Lung (tissue), 12 donors: ENCODE results near the gene SIX5. TPM values are rescaled to one million over a fixed set of nuclear protein-coding genes. Genes with fewer than 3 reads are reported as not detected.
"Not testable (repeated sequence)": the region's sequence is repeated elsewhere in the genome, so short reads cannot be mapped to it uniquely, and the experiment has no call there.

Experiments used
- ATAC-seq: fragments of 200-7000 bp; cut with Tn5 transposase; one replicate; pipeline ENCODE4 v1.9.1; 2020; ENCODE audit warnings: moderate number of reproducible peaks; ENCODE audit not compliant: insufficient read depth, low FRiP score
- DNase-seq, 3 donors: peaks; one replicate each; pipeline ENCODE4 v3.0.0-alpha.2; 2013 to 2017
- H3K27ac ChIP-seq, 2 donors: one replicate each; pipeline ENCODE4 v1.5.1; 2013; ENCODE audit warnings: mild to moderate bottlenecking in 2 of 2, moderate library complexity in 2 of 2, control low read depth in 1 of 2, inconsistent platforms in 1 of 2, low read depth in 1 of 2, low read length in 1 of 2
- H3K27me3 ChIP-seq, 3 donors: one replicate each; pipeline ENCODE4 v1.5.1; 2013; ENCODE audit warnings: low read length in 2 of 3; ENCODE audit not compliant: control insufficient read depth in 3 of 3, insufficient read depth in 3 of 3
- H3K36me3 ChIP-seq, 4 donors: one replicate each; pipeline ENCODE4 v1.5.1; 2013; ENCODE audit warnings: low read length in 4 of 4, mild to moderate bottlenecking in 1 of 4, moderate library complexity in 1 of 4; ENCODE audit not compliant: control insufficient read depth in 4 of 4, insufficient read depth in 4 of 4
- H3K4me1 ChIP-seq, 5 donors: one replicate each; pipeline ENCODE4 v1.5.1; 2013; ENCODE audit warnings: low read length in 5 of 5, mild to moderate bottlenecking in 2 of 5, moderate library complexity in 1 of 5; ENCODE audit not compliant: control insufficient read depth in 5 of 5, insufficient read depth in 5 of 5
- H3K4me3 ChIP-seq: one replicate; pipeline ENCODE4 v1.5.1; 2013; ENCODE audit warnings: mild to moderate bottlenecking, control low read depth, moderate library complexity
- H3K9ac ChIP-seq, 2 donors: one replicate each; pipeline ENCODE4 v1.5.1; 2013; ENCODE audit warnings: low read length in 2 of 2, control low read depth in 1 of 2; ENCODE audit not compliant: insufficient read depth in 1 of 2
- H3K9me3 ChIP-seq, 4 donors: one replicate each; pipeline ENCODE4 v1.5.1; 2013; ENCODE audit warnings: low read length in 3 of 4, mild to moderate bottlenecking in 1 of 4, moderate library complexity in 1 of 4; ENCODE audit not compliant: control insufficient read depth in 4 of 4, insufficient read depth in 3 of 4
- WGBS, 2 donors: extraction: QIAGEN DNeasy Blood & Tissue Kit; methylation state at CpG; one replicate each; pipeline ENCODE4 v1.1.7; 2013; 5-methylcytosine and 5-hydroxymethylcytosine counted together
- polyA plus RNA-seq, 2 donors: library from polyadenylated mRNA; stranded (reverse); fragments of 200-250 nt; gene quantifications; one replicate each; pipeline ENCODE4 v1.2.1, GENCODE V29; 2013
- total RNA-seq, 2 donors: library from RNA; depleted of rRNA in 1 of 2; stranded (reverse); fragments of >200 nt in 1 of 2; gene quantifications; one replicate each; pipeline ENCODE4 v1.2.1, GENCODE V29; 2014 to 2021
- TF ChIP-seq, protein P1 (sequence below): IDR thresholded peaks from 2 replicates; pipeline ENCODE4 v1.5.1; 2012; ENCODE audit warnings: mild to moderate bottlenecking; ENCODE audit errors: control extremely low read depth, extremely low read depth
- donor health status: control.
- donor health status: control.
- donor health status: Bipolar disorder and iron deficiency.
- donor health status: healthy.
- donor health status: DM: yes; HTN: yes; CAD: no.

Gene SIX5
- total and polyA plus RNA-seq, 4 donors, result 11.7 to 17.4 (median 13.1) TPM

DNA sequence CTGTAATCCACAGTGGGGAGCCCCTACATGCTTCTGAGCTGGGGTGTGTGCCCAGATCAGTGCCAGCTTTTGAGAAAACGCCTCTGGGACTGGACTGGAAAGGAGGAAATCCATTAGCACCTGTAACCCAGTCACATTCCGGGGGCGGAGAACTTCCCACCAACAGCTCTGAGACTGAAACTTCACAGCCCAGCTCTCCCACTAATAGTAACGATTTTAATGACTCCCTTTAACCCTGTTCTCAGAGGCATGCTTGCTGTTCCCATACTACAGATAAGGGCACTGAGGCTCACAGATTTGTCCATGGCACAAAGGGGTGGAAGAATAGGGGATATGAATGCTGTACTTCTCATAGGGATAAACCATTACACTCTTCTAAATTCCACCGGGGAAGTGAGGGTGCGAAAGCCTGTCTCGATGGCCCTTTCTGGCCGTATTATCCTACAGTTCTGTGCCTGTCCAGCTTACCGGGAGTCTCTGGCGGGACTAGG is 39.2 kb downstream of the SIX5 start:
- WGBS, 2 donors, result 7 to 15% methylated on average over 10 of the region's 10 CpGs
- ATAC-seq (no peak), DNase-seq (peak in 2 of 3 donors; percentile 12 to 13)
- H3K27me3 ChIP-seq, result no peaks in the 10 kb centered on the region
- no peaks in the 10 kb centered on the region for H3K9me3 ChIP-seq
- H3K36me3 ChIP-seq, result peaks cover 0 to 3% (median 0%) of the 10 kb centered on the region in 4 donors
- TF ChIP-seq, protein P1, sequence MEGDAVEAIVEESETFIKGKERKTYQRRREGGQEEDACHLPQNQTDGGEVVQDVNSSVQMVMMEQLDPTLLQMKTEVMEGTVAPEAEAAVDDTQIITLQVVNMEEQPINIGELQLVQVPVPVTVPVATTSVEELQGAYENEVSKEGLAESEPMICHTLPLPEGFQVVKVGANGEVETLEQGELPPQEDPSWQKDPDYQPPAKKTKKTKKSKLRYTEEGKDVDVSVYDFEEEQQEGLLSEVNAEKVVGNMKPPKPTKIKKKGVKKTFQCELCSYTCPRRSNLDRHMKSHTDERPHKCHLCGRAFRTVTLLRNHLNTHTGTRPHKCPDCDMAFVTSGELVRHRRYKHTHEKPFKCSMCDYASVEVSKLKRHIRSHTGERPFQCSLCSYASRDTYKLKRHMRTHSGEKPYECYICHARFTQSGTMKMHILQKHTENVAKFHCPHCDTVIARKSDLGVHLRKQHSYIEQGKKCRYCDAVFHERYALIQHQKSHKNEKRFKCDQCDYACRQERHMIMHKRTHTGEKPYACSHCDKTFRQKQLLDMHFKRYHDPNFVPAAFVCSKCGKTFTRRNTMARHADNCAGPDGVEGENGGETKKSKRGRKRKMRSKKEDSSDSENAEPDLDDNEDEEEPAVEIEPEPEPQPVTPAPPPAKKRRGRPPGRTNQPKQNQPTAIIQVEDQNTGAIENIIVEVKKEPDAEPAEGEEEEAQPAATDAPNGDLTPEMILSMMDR, result no peak
- H3K4me3 ChIP-seq, result peak overlapping the region; percentile 81
- peak overlapping the region; percentile 7 to 34 for H3K27ac ChIP-seq
- peak overlapping the region; percentile 47 to 56 for H3K9ac ChIP-seq
- peaks cover 0 to 11% (median 0%) of the 10 kb centered on the region in 5 donors for H3K4me1 ChIP-seq

DNA sequence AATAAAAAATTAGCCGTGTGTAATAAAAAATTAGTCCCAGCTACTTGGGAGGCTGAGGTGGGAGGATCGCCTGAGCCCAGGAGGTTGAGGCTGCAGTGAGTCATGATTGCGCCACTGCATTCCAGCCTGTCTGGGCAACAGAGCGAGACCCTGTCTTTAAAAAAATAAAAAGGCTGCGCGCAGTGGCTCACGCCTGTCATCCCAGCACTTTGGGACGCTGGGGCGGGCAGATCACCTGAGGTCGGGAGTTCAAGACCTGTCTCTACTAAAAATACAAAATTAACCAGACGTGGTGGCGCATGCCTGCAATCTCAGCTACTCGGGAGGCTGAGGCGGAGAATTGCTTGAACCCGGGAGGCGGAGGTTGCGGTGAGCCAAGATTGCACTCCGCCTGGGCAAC is 40.4 kb downstream of the SIX5 start:
- DNase-seq, ATAC-seq, H3K27ac ChIP-seq, H3K9ac ChIP-seq, H3K4me3 ChIP-seq, H3K9me3 ChIP-seq, H3K36me3 ChIP-seq, H3K27me3 ChIP-seq: not testable (repeated sequence)
- peaks cover 0 to 11% (median 0%) of the 10 kb centered on the region in 5 donors for H3K4me1 ChIP-seq
- 95 to 98% methylated on average over 18 of the region's 18 CpGs for WGBS, 2 donors

- H3K9ac ChIP-seq, H3K27ac ChIP-seq, ATAC-seq, DNase-seq, H3K9me3 ChIP-seq, H3K4me3 ChIP-seq, H3K27me3 ChIP-seq: not testable (repeated sequence)
- peaks cover 0 to 15% (median 9%) of the 10 kb centered on the region in 5 donors for H3K4me1 ChIP-seq
- H3K36me3 ChIP-seq, result peaks cover 0 to 12% (median 5%) of the 10 kb centered on the region in 4 donors
- 97 to 99% methylated on average over 11 of the region's 11 CpGs for WGBS, 2 donors
Observed at GRCh38 chr19:45720065-45720464, 49.0 kb downstream of the SIX5 start.

- H3K4me1 ChIP-seq, result peaks cover 0 to 15% (median 10%) of the 10 kb centered on the region in 5 donors
- H3K27me3 ChIP-seq, result no peaks in the 10 kb centered on the region
Observed at GRCh38 chr19:45717983-45718650, 50.9 kb downstream of the SIX5 start.

More at GRCh38 chr19:45717983-45718650, 50.9 kb downstream of the SIX5 start:
- no peaks in the 10 kb centered on the region for H3K9me3 ChIP-seq
- H3K36me3 ChIP-seq, result peaks cover 0 to 8% (median 4%) of the 10 kb centered on the region in 4 donors
- H3K4me3 ChIP-seq, result peak overlapping the region; percentile 3
- H3K9ac ChIP-seq, result peak overlapping the region; percentile 51 to 86
- TF ChIP-seq, protein P1, result no peak
- 59 to 67% methylated on average over 12 of the region's 12 CpGs for WGBS, 2 donors
- no peak for ATAC-seq
- DNase-seq, result no peak
- peak overlapping the region; percentile 91 to 92 for H3K27ac ChIP-seq
